D721Med (cell line): ENCODE data around the gene ZNF565.
"Not testable (repeated sequence)": the region's sequence is repeated elsewhere in the genome, so short reads cannot be mapped to it uniquely, and the experiment has no call there.

ENCODE experiments used
- DNase-seq: peaks from one replicate; pipeline ENCODE4 v3.0.0; 2011; ENCODE audit warnings: low spot score; ENCODE audit not compliant: insufficient read length
- FAIRE-seq: peaks from 2 replicates; lab custom pipeline; 2011; peaks lifted over from hg19 to GRCh38; lab: Jason Lieb, UNC
- TF ChIP-seq, protein P1 (sequence below): IDR thresholded peaks from 2 replicates; pipeline ENCODE4 v1.5.1; 2012; ENCODE audit warnings: mild to moderate bottlenecking, control low read depth; ENCODE audit not compliant: insufficient read depth; ENCODE audit errors: missing control alignments

ZNF565 gene

DNA sequence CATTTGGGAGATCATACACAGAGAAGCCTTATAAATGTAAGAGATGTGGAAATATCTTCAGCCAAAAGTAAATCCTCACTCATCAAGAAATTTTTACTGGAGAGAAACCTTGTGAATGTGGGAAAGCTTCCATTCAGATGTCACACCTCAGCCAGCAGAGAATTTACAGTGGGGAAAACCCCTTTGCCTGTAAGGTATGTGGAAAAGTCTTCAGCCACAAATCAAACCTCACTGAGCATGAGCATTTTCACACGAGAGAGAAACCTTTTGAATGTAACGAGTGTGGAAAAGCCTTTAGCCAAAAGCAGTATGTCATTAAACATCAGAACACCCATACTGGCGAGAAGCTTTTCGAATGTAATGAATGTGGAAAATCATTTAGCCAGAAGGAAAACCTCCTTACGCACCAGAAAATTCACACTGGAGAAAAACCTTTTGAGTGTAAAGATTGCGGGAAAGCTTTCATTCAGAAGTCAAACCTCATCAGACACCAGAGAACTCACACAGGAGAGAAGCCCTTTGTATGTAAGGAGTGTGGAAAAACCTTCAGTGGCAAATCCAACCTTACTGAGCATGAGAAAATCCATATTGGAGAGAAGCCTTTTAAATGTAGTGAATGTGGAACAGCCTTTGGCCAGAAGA lies 22.0 kb upstream of the ZNF565 start:
- TF ChIP-seq, protein P1, sequence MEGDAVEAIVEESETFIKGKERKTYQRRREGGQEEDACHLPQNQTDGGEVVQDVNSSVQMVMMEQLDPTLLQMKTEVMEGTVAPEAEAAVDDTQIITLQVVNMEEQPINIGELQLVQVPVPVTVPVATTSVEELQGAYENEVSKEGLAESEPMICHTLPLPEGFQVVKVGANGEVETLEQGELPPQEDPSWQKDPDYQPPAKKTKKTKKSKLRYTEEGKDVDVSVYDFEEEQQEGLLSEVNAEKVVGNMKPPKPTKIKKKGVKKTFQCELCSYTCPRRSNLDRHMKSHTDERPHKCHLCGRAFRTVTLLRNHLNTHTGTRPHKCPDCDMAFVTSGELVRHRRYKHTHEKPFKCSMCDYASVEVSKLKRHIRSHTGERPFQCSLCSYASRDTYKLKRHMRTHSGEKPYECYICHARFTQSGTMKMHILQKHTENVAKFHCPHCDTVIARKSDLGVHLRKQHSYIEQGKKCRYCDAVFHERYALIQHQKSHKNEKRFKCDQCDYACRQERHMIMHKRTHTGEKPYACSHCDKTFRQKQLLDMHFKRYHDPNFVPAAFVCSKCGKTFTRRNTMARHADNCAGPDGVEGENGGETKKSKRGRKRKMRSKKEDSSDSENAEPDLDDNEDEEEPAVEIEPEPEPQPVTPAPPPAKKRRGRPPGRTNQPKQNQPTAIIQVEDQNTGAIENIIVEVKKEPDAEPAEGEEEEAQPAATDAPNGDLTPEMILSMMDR = no peak
- DNase-seq (no peak), FAIRE-seq (no peak)

DNA sequence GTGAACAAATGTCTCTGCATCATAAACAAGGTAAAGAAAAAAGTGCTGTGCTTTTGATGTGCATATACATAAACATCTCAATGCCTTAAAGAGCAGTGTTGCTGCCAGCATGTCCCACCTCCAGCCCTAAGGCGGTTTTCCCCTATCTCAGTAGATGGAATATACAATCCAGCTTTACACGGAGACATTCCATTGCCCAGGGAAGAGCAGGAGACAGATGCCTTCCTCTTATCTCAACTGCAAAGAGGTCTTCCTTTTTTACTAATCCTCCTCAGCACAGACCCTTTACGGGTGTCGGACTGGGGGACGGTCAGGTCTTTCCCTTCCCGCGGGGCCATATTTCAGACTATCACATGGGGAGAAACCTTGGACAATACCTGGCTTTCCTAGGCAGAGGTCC lies 19.2 kb upstream of the ZNF565 start:
- DNase-seq, FAIRE-seq: not testable (repeated sequence)

DNA sequence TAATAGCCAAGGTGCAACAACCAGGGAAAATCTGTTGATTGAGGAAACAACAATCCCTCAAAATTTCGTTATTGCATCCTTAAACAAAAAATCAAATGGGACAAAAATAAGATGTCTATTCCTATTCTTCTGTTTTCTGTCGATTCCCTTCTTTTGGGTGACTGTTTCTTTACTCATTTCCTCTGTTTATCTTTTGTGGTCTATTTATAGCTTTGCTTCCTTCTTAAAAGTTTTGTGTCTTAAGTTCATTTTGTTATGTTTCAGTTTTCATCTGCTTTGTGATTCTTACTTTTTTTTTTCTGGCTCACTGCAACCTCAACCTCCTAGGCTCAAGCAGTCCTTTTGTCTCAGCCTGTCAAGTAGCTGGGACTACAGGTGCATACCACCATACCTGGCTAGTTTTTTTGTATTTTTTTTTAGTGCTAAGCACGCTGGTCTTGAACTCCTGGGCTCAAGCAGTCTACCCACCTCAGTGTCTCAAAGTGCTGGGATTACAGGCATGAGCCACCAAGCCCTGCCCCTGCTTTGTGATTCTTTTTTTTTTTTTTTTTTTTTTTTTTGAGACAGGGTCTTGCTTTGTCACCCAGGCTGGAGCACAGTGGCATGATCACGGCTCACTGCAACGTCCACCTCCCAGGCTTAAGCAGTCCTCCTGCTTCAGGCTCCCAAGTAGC lies 10.9 kb upstream of the ZNF565 start:
- TF ChIP-seq, protein P1 = no peak
- DNase-seq (no peak), FAIRE-seq (no peak)

DNA sequence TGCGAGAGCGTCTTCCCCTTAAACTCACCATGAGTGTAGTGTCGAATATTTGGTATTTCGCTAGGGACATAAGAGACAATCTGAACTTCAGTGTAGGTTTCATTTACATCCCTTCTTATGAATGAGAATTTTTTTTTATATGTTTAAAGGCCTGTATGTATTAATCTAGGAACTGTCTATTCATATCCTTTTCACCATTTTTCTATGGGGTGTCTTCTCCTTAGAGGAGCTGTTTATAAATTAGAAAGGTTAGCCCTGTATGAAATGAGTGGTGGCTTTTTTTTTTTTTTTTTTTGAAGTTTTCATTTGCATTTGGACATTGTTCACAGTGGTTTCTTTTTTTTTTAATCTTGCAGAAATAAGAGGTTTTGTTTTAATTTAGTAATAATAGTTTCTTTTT lies 8.0 kb upstream of the ZNF565 start:
- FAIRE-seq (no peak), DNase-seq (no peak)
- TF ChIP-seq, protein P1 = no peak

DNA sequence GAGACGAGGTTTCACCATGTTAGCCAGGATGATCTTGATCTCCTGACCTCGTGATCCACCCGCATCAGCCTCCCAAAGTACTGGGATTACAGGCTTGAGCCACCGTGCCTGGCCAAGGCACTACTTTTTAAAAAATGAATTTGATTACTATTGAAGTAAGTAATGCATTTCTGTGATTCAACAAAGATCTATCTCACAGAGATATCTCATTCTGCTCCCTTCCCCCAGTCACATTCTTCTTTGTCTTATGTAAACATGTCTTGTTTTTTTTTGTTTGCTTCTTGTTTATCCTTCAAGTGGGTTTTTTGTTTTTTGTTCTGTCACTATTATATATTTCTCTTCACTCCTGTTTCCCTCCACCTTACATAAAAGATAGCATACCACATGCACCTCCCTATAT lies 7.0 kb upstream of the ZNF565 start:
- TF ChIP-seq, protein P1 = no peak
- DNase-seq (no peak), FAIRE-seq (no peak)

DNA sequence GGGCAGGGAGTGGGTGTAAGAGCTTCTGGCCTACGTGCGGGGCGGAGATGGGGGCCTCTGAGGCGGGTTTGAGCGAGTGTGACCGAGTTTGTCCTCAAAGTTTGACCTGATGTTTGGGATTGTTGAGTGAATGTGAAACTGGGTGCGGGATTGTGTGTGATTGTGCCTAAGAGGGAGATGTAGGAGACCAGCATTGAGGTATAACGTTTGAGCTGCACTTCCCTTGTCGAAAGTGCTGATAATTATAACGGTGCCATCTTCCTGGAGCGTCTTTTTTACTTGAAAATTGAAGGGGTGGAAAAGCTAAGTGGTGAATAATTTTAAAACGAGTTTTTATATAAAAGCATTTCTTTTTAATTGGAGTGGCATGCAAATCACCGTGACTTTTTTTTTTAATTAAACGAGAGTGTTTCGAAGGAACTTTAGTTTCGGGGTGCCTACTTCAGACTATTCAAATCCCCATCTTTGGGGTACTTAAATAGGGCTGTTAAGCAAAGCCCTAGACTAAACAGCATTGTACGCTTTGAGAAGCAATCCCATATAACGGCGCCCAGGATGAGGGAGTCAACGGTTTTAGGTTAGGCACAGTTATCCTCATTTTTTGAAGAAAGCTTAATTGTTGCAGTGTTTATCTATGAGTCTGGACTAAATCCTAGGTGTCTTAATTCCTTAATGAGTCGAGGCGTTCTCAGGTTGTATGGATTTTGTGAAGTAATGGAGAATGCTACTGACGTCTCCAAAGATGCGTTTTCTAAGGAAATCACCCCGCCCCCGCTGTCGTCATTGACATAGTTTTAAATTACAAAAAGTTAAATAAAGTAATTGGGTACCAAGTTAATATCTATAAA lies 1.0 kb upstream of the ZNF565 start:
- TF ChIP-seq, protein P1 = no peak
- no peak for FAIRE-seq
- DNase-seq = no peak

DNA sequence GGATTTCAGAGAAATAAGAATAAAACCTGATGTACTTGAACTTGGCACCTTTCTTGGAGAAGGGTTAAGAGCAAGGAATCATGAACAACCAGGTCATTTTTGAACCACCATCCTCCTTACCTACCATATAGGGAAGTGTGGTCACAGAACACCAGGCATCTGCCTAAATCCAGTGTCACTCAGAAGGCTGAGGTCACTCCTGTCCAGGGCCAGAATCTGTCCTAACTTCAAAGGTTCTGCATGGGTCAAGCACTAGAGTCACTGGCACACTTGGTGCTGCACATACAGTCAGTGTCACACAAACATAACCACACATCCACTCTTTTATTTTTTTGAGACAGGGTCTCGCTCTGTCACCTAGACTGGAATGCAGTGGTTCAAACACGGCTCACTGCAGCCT lies 1.6 kb downstream of the ZNF565 start:
- DNase-seq = no peak
- FAIRE-seq = no peak

More for the DNA sequence above, 1.6 kb downstream of the ZNF565 start:
- TF ChIP-seq, protein P1 = no peak
